CD14-positive monocyte (primary cell): ENCODE results near the gene ITGB2. TPM values are rescaled to one million over a fixed set of nuclear protein-coding genes. Genes with fewer than 3 reads are reported as not detected.

ENCODE experiments used
- DNase-seq, 3 donors: peaks; one replicate each; pipeline ENCODE4 v3.0.0-alpha.2; 2011 to 2022
- H2AFZ ChIP-seq: 2 replicates; pipeline ENCODE4 v1.6.0; 2012; ENCODE audit warnings: mild to moderate bottlenecking, low read depth, low read length, inconsistent platforms; ENCODE audit not compliant: insufficient read depth, poor library complexity, severe bottlenecking
- H3K27ac ChIP-seq, 2 donors: 1 replicate in 1 of 2; 2 replicates in 1 of 2; pipeline ENCODE4 v1.5.1; 2012 to 2013; ENCODE audit warnings: low read length in 2 of 2, control low read depth in 1 of 2, inconsistent platforms in 1 of 2, low read depth in 1 of 2, mild to moderate bottlenecking in 1 of 2
- H3K27me3 ChIP-seq, 2 donors: one replicate each; pipeline versions ENCODE4 v1.6.0 to v1.6.1; 2011 to 2013; ENCODE audit warnings: low read length in 2 of 2; ENCODE audit not compliant: control insufficient read depth in 2 of 2, insufficient read depth in 2 of 2
- H3K36me3 ChIP-seq, 2 donors: replicated peaks in 1 of 2; 1 replicate in 1 of 2; 2 replicates in 1 of 2; pipeline versions ENCODE4 v1.5.1 to v1.6.1; 2012 to 2013; ENCODE audit warnings: low read length in 2 of 2, control low read depth in 1 of 2, inconsistent platforms in 1 of 2, mild to moderate bottlenecking in 1 of 2; ENCODE audit not compliant: insufficient read depth in 2 of 2, control insufficient read depth in 1 of 2
- H3K4me1 ChIP-seq, 2 donors: 1 replicate in 1 of 2; 2 replicates in 1 of 2; pipeline versions ENCODE4 v1.5.1 to v1.6.1; 2012 to 2013; ENCODE audit warnings: low read length in 2 of 2, control low read depth in 1 of 2, inconsistent platforms in 1 of 2, mild to moderate bottlenecking in 1 of 2, moderate library complexity in 1 of 2; ENCODE audit not compliant: insufficient read depth in 2 of 2, control insufficient read depth in 1 of 2
- H3K4me2 ChIP-seq: replicated peaks from 2 replicates; pipeline ENCODE3; 2012; ENCODE audit warnings: low read length, moderate library complexity, mild to moderate bottlenecking; ENCODE audit not compliant: poor library complexity, severe bottlenecking; ENCODE audit errors: extremely low read depth
- H3K4me3 ChIP-seq, 3 experiments: fragments of 200-600 bp in 1 of 3; sonication (generic) in 1 of 3; replicated peaks in 1 of 3; 1 replicate in 2 of 3; 2 replicates in 1 of 3; pipeline ENCODE4 v1.5.1; 2011 to 2013; ENCODE audit warnings: low read length in 3 of 3, mild to moderate bottlenecking in 3 of 3, control low read depth in 2 of 3, low read depth in 2 of 3, inconsistent platforms in 1 of 3, moderate library complexity in 1 of 3
- H3K79me2 ChIP-seq: 2 replicates; pipeline ENCODE4 v1.6.0; 2012; ENCODE audit warnings: mild to moderate bottlenecking, control low read depth, inconsistent platforms, low read length, moderate library complexity; ENCODE audit not compliant: insufficient read depth
- H3K9ac ChIP-seq: 2 replicates; pipeline ENCODE4 v1.6.0; 2017; ENCODE audit warnings: low read length, mild to moderate bottlenecking; ENCODE audit not compliant: insufficient read depth, poor library complexity, severe bottlenecking
- H3K9me3 ChIP-seq, 2 donors: replicated peaks in 1 of 2; 1 replicate in 1 of 2; 2 replicates in 1 of 2; pipeline versions ENCODE4 v1.5.1 to v1.6.1; 2012 to 2013; ENCODE audit warnings: low read length in 2 of 2, control low read depth in 1 of 2; ENCODE audit not compliant: control insufficient read depth in 1 of 2, insufficient read depth in 1 of 2
- H4K20me1 ChIP-seq: 2 replicates; pipeline ENCODE4 v1.6.0; 2012; ENCODE audit warnings: mild to moderate bottlenecking, low read length, control low read depth, moderate library complexity; ENCODE audit not compliant: insufficient read depth
- H3K27ac Mint-ChIP-seq, 7 donors: one replicate each; pipeline ENCODE4 v1.8.0; 2020; ENCODE audit warnings: mild to moderate bottlenecking in 7 of 7, mixed read lengths in 7 of 7, moderate library complexity in 6 of 7, inconsistent platforms in 2 of 7
- H3K27me3 Mint-ChIP-seq, 3 donors: one replicate each; pipeline ENCODE4 v1.8.0; 2021 to 2022; ENCODE audit warnings: low read depth in 3 of 3, mild to moderate bottlenecking in 3 of 3, mixed read lengths in 3 of 3, moderate library complexity in 3 of 3, inconsistent platforms in 1 of 3
- H3K36me3 Mint-ChIP-seq, 2 donors: one replicate each; pipeline ENCODE4 v1.8.0; 2020; ENCODE audit warnings: mixed read lengths in 2 of 2, inconsistent platforms in 1 of 2, mild to moderate bottlenecking in 1 of 2
- H3K4me1 Mint-ChIP-seq: one replicate; pipeline ENCODE4 v1.8.0; 2020; ENCODE audit warnings: mild to moderate bottlenecking, mixed read lengths
- H3K4me3 Mint-ChIP-seq, 2 donors: one replicate each; pipeline ENCODE4 v1.8.0; 2020; ENCODE audit warnings: mild to moderate bottlenecking in 2 of 2, mixed read lengths in 2 of 2, moderate library complexity in 1 of 2
- H3K9me3 Mint-ChIP-seq, 7 donors: one replicate each; pipeline ENCODE4 v1.8.0; 2020 to 2022; ENCODE audit warnings: mixed read lengths in 7 of 7, mild to moderate bottlenecking in 6 of 7, moderate library complexity in 6 of 7, inconsistent platforms in 2 of 7
- WGBS: methylation state at CpG from one replicate; pipeline ENCODE4 v1.1.5; 2013; ENCODE audit warnings: missing lambda C conversion rate; ENCODE audit not compliant: insufficient coverage; 5-methylcytosine and 5-hydroxymethylcytosine counted together
- intact Hi-C, 2 donors: fragments of 100-400 bp; cut with micrococcal nuclease; formaldehyde crosslinking; loops; one replicate each; pipeline versions ENCODE4 v1.15.0 to v1.15.1; 2023
- polyA plus RNA-seq, 3 donors: library from polyadenylated mRNA; depleted of rRNA in 1 of 3; unstranded in 2 of 3; stranded (reverse) in 1 of 3; fragments of 300-500 nt in 2 of 3; fragments of >200 nt in 1 of 3; fragmentation: Illumina TruSeq in 2 of 3; gene quantifications; 1 replicate in 2 of 3; 2 replicates in 1 of 3; pipeline ENCODE4 v1.2.3, GENCODE V29; 2012 to 2021
- TF ChIP-seq, protein P1 (sequence below): fragments of 200-600 bp; IDR thresholded peaks from one replicate; pipeline ENCODE4 v1.8.0; 2022; ENCODE audit warnings: antibody characterized with exemption, mild to moderate bottlenecking

The ITGB2 gene
- polyA plus RNA-seq, 3 donors, result 1,470 to 1,628 (median 1,602) TPM

DNA sequence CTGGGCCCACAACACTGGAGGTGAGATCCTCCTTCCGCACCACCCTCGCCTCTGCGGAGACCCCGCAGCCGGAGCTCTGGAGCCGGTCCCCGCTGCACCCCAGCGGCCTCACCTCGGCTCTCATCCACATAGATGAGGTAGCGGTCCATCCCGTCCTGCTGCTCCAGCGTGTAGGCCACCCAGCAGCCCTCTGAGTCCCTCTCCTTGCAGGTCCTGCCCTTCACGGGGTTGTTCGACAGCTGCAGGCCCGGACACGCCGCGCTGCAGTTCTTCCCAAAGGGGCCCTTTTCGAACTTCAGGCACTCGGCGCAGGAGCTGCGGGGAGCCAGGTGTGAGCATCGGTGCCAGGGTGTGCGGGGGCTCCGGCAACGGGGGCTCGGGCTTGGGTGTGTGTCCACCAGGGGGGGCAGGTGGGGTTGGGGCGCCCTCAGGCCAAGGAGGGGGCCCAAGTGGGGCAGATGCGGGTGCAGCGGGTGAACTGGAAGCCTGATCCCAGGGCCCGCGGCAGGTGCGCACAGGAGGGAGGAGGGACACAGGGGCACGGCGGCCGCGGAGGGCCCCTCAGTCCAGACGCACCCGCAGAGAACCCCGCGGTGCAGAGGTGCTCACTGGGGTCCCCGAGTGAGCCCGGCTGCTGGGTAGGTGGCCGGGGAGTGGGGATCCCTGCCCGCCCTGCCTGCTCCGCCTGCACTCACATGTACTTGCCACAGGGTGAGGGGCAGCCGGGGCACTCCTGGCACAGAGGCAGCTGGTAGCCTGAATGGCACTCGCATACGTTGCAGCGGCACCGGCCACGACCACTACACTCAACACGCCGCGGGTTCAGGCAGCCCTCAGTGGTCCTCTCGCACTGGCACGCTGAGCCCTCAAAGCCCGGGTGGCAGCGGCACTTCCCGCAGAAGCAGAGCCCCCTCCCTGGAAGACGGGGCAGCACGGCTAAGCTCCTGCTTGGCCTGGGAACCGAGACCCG lies 31.8 kb downstream of the ITGB2 start:
- no peak overlapping the region for H3K4me2 ChIP-seq
- H3K79me2 ChIP-seq, result peaks cover 50% of the 10 kb centered on the region
- H3K36me3 Mint-ChIP-seq, result peaks cover 57 to 82% of the 10 kb centered on the region in 2 donors
- no peak overlapping the region for H3K4me3 Mint-ChIP-seq
- no peak overlapping the region for H3K9ac ChIP-seq
- no peaks in the 10 kb centered on the region for H3K27me3 Mint-ChIP-seq
- H3K9me3 ChIP-seq, result no peaks in the 10 kb centered on the region
- H3K27me3 ChIP-seq, result no peaks in the 10 kb centered on the region
- H3K9me3 Mint-ChIP-seq, result no peaks in the 10 kb centered on the region
- TF ChIP-seq, protein P1, sequence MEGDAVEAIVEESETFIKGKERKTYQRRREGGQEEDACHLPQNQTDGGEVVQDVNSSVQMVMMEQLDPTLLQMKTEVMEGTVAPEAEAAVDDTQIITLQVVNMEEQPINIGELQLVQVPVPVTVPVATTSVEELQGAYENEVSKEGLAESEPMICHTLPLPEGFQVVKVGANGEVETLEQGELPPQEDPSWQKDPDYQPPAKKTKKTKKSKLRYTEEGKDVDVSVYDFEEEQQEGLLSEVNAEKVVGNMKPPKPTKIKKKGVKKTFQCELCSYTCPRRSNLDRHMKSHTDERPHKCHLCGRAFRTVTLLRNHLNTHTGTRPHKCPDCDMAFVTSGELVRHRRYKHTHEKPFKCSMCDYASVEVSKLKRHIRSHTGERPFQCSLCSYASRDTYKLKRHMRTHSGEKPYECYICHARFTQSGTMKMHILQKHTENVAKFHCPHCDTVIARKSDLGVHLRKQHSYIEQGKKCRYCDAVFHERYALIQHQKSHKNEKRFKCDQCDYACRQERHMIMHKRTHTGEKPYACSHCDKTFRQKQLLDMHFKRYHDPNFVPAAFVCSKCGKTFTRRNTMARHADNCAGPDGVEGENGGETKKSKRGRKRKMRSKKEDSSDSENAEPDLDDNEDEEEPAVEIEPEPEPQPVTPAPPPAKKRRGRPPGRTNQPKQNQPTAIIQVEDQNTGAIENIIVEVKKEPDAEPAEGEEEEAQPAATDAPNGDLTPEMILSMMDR, result no peak
- H3K36me3 ChIP-seq, result peaks cover 81 to 86% of the 10 kb centered on the region in 2 donors
- peaks cover 16% of the 10 kb centered on the region for H3K4me1 Mint-ChIP-seq
- WGBS, result 97% methylated on average over 51 of the region's 64 CpGs
- no peak overlapping the region for H2AFZ ChIP-seq
- H4K20me1 ChIP-seq, result peaks cover 93% of the 10 kb centered on the region
- peak overlapping the region in 3 of 7 donors; percentile 42 to 69 (median 68) for H3K27ac Mint-ChIP-seq
- peaks cover 6 to 18% of the 10 kb centered on the region in 2 donors for H3K4me1 ChIP-seq
- intact Hi-C loops, result no loop called here
- no peak for DNase-seq
- H3K27ac ChIP-seq, result no peak overlapping the region
- H3K4me3 ChIP-seq, result no peak overlapping the region

- no peak overlapping the region for H3K9ac ChIP-seq
- Mint-ChIP-seq H3K9me3 (no peaks in the 10 kb centered on the region), H3K36me3 (peaks cover 51 to 73% of the 10 kb centered on the region in 2 donors), H3K27ac (peak overlapping the region in 4 of 7 donors; percentile 8 to 70 (median 26)), H3K27me3 (no peaks in the 10 kb centered on the region), H3K4me3 (no peak overlapping the region), H3K4me1 (peaks cover 17% of the 10 kb centered on the region)
- peaks cover 72 to 77% of the 10 kb centered on the region in 2 donors for H3K36me3 ChIP-seq
- TF ChIP-seq, protein P1, result no peak
- 97% methylated on average over 21 of the region's 24 CpGs for WGBS
- H3K79me2 ChIP-seq, result peaks cover 41% of the 10 kb centered on the region
- no peak overlapping the region for H3K4me2 ChIP-seq
- DNase-seq, result no peak
- H2AFZ ChIP-seq, result no peak overlapping the region
- H3K4me3 ChIP-seq, result no peak overlapping the region
- H4K20me1 ChIP-seq, result peaks cover 84% of the 10 kb centered on the region
- H3K27ac ChIP-seq, result peak overlapping the region in 1 of 2 donors; percentile 20
- H3K27me3 ChIP-seq, result no peaks in the 10 kb centered on the region
- H3K4me1 ChIP-seq, result peaks cover 15 to 18% of the 10 kb centered on the region in 2 donors
- intact Hi-C loops, result no loop called here
- H3K9me3 ChIP-seq, result no peaks in the 10 kb centered on the region
These were observed 32.7 kb downstream of the ITGB2 start for GRCh38 chr21:44887807-44888580.
